ENCODE results near the gene DSCAML1. TPM values are rescaled to one million over a fixed set of nuclear protein-coding genes. Genes with fewer than 3 reads are reported as not detected.

DSCAML1 gene
- total and polyA plus RNA-seq, 12 donors, result 0.16 to 1.5 (median 0.57) TPM

DNA sequence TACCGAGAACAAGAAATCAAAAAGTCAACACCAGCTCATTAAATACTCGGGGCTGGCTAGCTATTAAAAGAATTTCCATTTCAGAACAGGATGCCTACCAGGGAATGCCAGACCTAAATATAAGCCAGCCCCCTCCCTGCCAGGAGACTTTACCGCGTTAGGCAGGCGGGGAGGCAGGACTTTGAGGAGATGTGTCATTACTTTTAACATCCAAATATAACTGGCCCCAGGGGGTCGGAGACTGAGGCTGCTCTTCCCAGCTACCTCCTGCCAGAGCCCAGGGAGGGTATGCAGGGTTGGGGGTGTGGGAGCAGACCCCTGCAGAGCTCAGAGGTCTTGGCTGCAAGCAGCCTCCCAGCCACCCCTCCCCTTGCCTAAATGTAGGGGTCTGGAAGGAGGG, 183.5 kb downstream of the DSCAML1 start:
- Histone ChIP-seq H3K9me3 (peaks cover 0 to 9% (median 0%) of the 10 kb centered on the region in 11 donors), H3K4me1 (peaks cover 0 to 10% (median 0%) of the 10 kb centered on the region in 9 donors), H3K4me3 (no peak overlapping the region), H3K27me3 (no peaks in the 10 kb centered on the region), H3K27ac (no peak overlapping the region), H3K36me3 (no peaks in the 10 kb centered on the region)
- TF ChIP-seq, protein P1, sequence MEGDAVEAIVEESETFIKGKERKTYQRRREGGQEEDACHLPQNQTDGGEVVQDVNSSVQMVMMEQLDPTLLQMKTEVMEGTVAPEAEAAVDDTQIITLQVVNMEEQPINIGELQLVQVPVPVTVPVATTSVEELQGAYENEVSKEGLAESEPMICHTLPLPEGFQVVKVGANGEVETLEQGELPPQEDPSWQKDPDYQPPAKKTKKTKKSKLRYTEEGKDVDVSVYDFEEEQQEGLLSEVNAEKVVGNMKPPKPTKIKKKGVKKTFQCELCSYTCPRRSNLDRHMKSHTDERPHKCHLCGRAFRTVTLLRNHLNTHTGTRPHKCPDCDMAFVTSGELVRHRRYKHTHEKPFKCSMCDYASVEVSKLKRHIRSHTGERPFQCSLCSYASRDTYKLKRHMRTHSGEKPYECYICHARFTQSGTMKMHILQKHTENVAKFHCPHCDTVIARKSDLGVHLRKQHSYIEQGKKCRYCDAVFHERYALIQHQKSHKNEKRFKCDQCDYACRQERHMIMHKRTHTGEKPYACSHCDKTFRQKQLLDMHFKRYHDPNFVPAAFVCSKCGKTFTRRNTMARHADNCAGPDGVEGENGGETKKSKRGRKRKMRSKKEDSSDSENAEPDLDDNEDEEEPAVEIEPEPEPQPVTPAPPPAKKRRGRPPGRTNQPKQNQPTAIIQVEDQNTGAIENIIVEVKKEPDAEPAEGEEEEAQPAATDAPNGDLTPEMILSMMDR (IDR thresholded peaks at IDR 0.05), result no peak
- no peak for DNase-seq
- peak; percentile 29 to 83 (median 58) for ATAC-seq
- WGBS, 2 donors, result 32 to 43% methylated on average over 6 of the region's 6 CpGs
- intact Hi-C loops (cut with DNase I), result no loop called here

DNA sequence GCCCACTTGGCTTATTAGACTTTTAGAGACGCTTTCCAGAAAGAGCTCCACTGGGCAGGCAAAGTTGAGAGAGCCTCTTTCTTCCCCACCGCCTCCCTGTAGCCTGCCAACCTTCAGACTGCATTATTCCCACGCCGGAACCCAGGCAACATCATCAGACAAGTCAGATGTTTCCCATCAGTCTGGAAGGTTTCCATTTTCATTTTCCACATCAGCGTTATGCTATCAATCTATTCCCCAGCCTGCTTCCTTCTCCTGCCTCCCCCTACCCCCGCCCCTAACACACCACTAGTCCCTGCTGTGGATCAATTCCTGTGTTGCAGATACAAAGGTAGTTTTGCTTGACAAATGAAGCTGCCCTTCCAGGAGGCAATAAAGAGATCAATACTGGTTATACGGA, 184.8 kb downstream of the DSCAML1 start:
- intact Hi-C loops (cut with DNase I), result no loop called here
- 78% methylated on average over 7 of the region's 7 CpGs for WGBS, 2 donors
- TF ChIP-seq, protein P1 (IDR thresholded peaks at IDR 0.05), result no peak
- no peak overlapping the region for H3K27ac ChIP-seq
- H3K9me3 ChIP-seq, result peaks cover 0 to 9% (median 0%) of the 10 kb centered on the region in 11 donors
- H3K4me3 ChIP-seq, result no peak overlapping the region
- H3K36me3 ChIP-seq, result no peaks in the 10 kb centered on the region
- H3K27me3 ChIP-seq, result no peaks in the 10 kb centered on the region
- peaks cover 0 to 10% (median 0%) of the 10 kb centered on the region in 9 donors for H3K4me1 ChIP-seq
- no peak for DNase-seq
- no peak for ATAC-seq

DNA sequence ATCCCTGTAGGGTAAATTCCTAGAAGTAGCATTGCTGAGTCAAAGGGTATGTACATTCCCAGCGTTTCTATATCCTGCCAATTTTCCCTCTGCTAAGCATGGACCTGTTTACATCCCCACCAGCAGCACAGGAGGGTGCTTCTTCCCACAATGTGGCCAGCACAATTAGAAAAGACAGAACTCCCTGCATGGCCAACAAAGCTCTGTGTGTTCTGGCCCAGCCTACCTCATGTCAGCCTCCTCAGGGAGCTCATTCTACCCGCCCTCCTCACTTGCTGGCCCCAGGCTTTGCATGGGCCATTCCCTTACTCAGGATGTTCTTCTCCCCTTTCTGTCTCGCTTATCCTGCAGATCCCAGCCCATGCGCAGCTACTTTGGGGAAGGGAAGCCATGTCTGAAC, 186.1 kb downstream of the DSCAML1 start:
- intact Hi-C loops (cut with DNase I), result no loop called here
- H3K36me3 ChIP-seq, result no peaks in the 10 kb centered on the region
- TF ChIP-seq, protein P1 (IDR thresholded peaks at IDR 0.05), result no peak
- DNase-seq (no peak), ATAC-seq (no peak)
- H3K27ac ChIP-seq, result no peak overlapping the region
- peaks cover 0 to 9% (median 0%) of the 10 kb centered on the region in 11 donors for H3K9me3 ChIP-seq
- no peaks in the 10 kb centered on the region for H3K27me3 ChIP-seq
- peaks cover 0 to 10% (median 0%) of the 10 kb centered on the region in 9 donors for H3K4me1 ChIP-seq
- no peak overlapping the region for H3K4me3 ChIP-seq
- WGBS, 2 donors, result 78 to 84% methylated on average over 4 of the region's 4 CpGs

- TF ChIP-seq, protein P1 (IDR thresholded peaks at IDR 0.05), result no peak
- WGBS, 2 donors, result 72 to 82% methylated on average over 4 of the region's 4 CpGs
- ATAC-seq, result no peak
- peaks cover 0 to 7% (median 0%) of the 10 kb centered on the region in 11 donors for H3K9me3 ChIP-seq
- H3K27me3 ChIP-seq, result no peaks in the 10 kb centered on the region
- intact Hi-C loops (cut with DNase I), result no loop called here
- DNase-seq, result no peak
- no peaks in the 10 kb centered on the region for H3K36me3 ChIP-seq
- peaks cover 0 to 10% (median 0%) of the 10 kb centered on the region in 9 donors for H3K4me1 ChIP-seq
- H3K4me3 ChIP-seq, result no peak overlapping the region
- no peak overlapping the region for H3K27ac ChIP-seq
Measured at GRCh38 chr11:117610045-117610444, 187.0 kb downstream of the DSCAML1 start.

Measured in heart right ventricle (tissue), 16 donors.